ENCODE results near the gene ARHGEF9.

DNA sequence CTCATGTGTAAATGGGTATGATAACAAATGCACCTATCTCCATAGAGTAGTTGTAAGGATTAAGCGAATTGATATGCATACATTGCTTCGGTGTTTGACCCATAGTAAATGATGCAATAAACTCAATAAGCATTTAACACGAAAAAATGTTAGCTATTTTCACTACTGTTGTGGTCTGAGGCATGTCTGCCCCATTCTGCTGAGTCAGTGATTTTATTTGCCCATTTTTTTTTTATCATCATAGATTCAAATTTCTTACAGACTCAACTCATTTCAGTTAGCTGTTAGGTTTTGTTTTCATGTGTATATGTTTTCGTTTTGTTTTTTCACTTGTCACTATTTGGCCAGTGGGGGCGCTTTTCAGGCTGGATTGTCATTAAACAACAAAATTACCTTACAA lies 27.8 kb upstream of the ARHGEF9 start:
- TF ChIP-seq POLR2A (IDR thresholded peaks at IDR 0.05) = no peak
- TF ChIP-seq POLR2AphosphoS5 (IDR thresholded peaks at IDR 0.05) = no peak
- TF ChIP-seq CTCF (IDR thresholded peaks at IDR 0.05) = no peak
- TF ChIP-seq EP300 (IDR thresholded peaks at IDR 0.05) = no peak

Data from suprapubic skin (tissue), 4 donors.